IMR-90 (cell line): ENCODE results near the gene COL25A1. TPM values are rescaled to one million over a fixed set of nuclear protein-coding genes. Genes with fewer than 3 reads are reported as not detected.

Experiments used
- ATAC-seq: fragments of 200-7000 bp; cut with Tn5 transposase; 2 replicates; pipeline ENCODE4 v1.9.1; 2020; ENCODE audit warnings: low read depth, mild to moderate bottlenecking, moderate library complexity
- BruUV-seq: library from RNA; stranded (reverse); fragments of 400-500 nt; replicated peaks from 2 replicates; lab custom pipeline; 2021; lab: Mats Ljungman, UMichigan
- CTCF ChIA-PET: fragments of 300-600 bp; formaldehyde crosslinking; extraction: SDS; loops from one replicate; lab custom pipeline; 2021; ENCODE audit warnings: antibody characterized with exemption; lab: Yijun Ruan, JAX
- POLR2A ChIA-PET: fragments of 300-600 bp; sonication (Branson Sonifier 250); formaldehyde crosslinking; loops from one replicate; lab custom pipeline; 2022; ENCODE audit warnings: antibody characterized with exemption; ENCODE audit not compliant: unreplicated experiment; lab: Charles Lee
- DNase-seq: peaks from one replicate; pipeline ENCODE4 v3.0.0; 2013
- H2AFZ ChIP-seq: replicated peaks from 2 replicates; pipeline ENCODE3; 2013; ENCODE audit warnings: low read length, mild to moderate bottlenecking; ENCODE audit not compliant: poor library complexity
- H2AK5ac ChIP-seq: 2 replicates; pipeline ENCODE4 v1.6.1; 2013; ENCODE audit warnings: low read depth, low read length, inconsistent platforms
- H2AK9ac ChIP-seq: replicated peaks from 2 replicates; pipeline ENCODE3; 2013; ENCODE audit warnings: mild to moderate bottlenecking, low read depth, low read length, moderate library complexity; ENCODE audit not compliant: poor library complexity
- H2BK120ac ChIP-seq: 2 replicates; pipeline ENCODE4 v1.6.1; 2013; ENCODE audit warnings: low read depth, low read length, inconsistent platforms
- H2BK15ac ChIP-seq: 3 replicates; pipeline ENCODE4 v1.6.1; 2013; ENCODE audit warnings: low read depth, low read length, inconsistent platforms
- H2BK20ac ChIP-seq: 2 replicates; pipeline ENCODE4 v1.6.1; 2013; ENCODE audit warnings: low read depth, mild to moderate bottlenecking, inconsistent platforms, low read length, moderate library complexity
- H2BK5ac ChIP-seq: 2 replicates; pipeline ENCODE4 v1.6.1; 2013; ENCODE audit warnings: mild to moderate bottlenecking, low read depth, low read length, inconsistent platforms; ENCODE audit not compliant: poor library complexity, severe bottlenecking
- H3K14ac ChIP-seq: replicated peaks from 2 replicates; pipeline ENCODE4 v1.6.1; 2013; ENCODE audit warnings: low read depth, low read length, inconsistent platforms
- H3K18ac ChIP-seq: 2 replicates; pipeline ENCODE4 v1.6.1; 2013; ENCODE audit warnings: low read depth, low read length, control low read depth
- H3K23ac ChIP-seq: 2 replicates; pipeline ENCODE4 v1.6.1; 2013; ENCODE audit warnings: low read depth, low read length, inconsistent platforms
- H3K27ac ChIP-seq: 2 replicates; pipeline ENCODE4 v1.5.1; 2013; ENCODE audit warnings: mild to moderate bottlenecking, control low read depth, low read length; ENCODE audit not compliant: insufficient read depth
- H3K27me3 ChIP-seq: 2 replicates; pipeline ENCODE4 v1.6.1; 2013; ENCODE audit warnings: low read length; ENCODE audit not compliant: control insufficient read depth, insufficient read depth
- H3K36me3 ChIP-seq: 2 replicates; pipeline ENCODE4 v1.6.1; 2013; ENCODE audit warnings: low read length, mixed read lengths; ENCODE audit not compliant: control insufficient read depth, insufficient read depth
- H3K4ac ChIP-seq: 2 replicates; pipeline ENCODE4 v1.6.1; 2013; ENCODE audit warnings: low read depth, low read length, inconsistent platforms
- H3K4me1 ChIP-seq: 2 replicates; pipeline ENCODE4 v1.6.1; 2013; ENCODE audit warnings: low read length, mixed read lengths; ENCODE audit not compliant: control insufficient read depth, insufficient read depth
- H3K4me2 ChIP-seq: 2 replicates; pipeline ENCODE4 v1.6.1; 2013; ENCODE audit warnings: low read depth, mild to moderate bottlenecking, control low read depth, low read length, moderate library complexity
- H3K4me3 ChIP-seq: 2 replicates; pipeline ENCODE4 v1.5.1; 2013; ENCODE audit warnings: low read depth, mild to moderate bottlenecking, control low read depth, low read length, moderate library complexity; ENCODE audit not compliant: insufficient read depth
- H3K56ac ChIP-seq: 2 replicates; pipeline ENCODE4 v1.6.1; 2013; ENCODE audit warnings: low read length, inconsistent platforms; ENCODE audit not compliant: insufficient read depth; ENCODE audit errors: extremely low read depth
- H3K79me1 ChIP-seq, 2 experiments: 2 replicates each; pipeline ENCODE4 v1.6.1; 2013; ENCODE audit warnings: low read length in 2 of 2, inconsistent platforms in 1 of 2, low read depth in 1 of 2
- H3K9ac ChIP-seq: 2 replicates; pipeline ENCODE4 v1.6.1; 2013; ENCODE audit warnings: low read depth, low read length, control low read depth
- H3K9me1 ChIP-seq: 2 replicates; pipeline ENCODE4 v1.6.1; 2013; ENCODE audit warnings: low read length, inconsistent platforms; ENCODE audit not compliant: insufficient read depth
- H3K9me3 ChIP-seq: 2 replicates; pipeline ENCODE4 v1.6.1; 2013; ENCODE audit warnings: low read length; ENCODE audit not compliant: control insufficient read depth, insufficient read depth
- H4K20me1 ChIP-seq: 2 replicates; pipeline ENCODE4 v1.6.1; 2013; ENCODE audit warnings: low read length, inconsistent platforms; ENCODE audit not compliant: insufficient read depth
- H4K5ac ChIP-seq: 2 replicates; pipeline ENCODE4 v1.6.1; 2013; ENCODE audit warnings: mild to moderate bottlenecking, low read depth, low read length, control low read depth
- H4K8ac ChIP-seq, 2 experiments: 2 replicates each; pipeline ENCODE4 v1.6.1; 2013; ENCODE audit warnings: low read depth in 2 of 2, low read length in 2 of 2, control low read depth in 1 of 2, inconsistent platforms in 1 of 2
- H4K91ac ChIP-seq: 2 replicates; pipeline ENCODE4 v1.6.1; 2013; ENCODE audit warnings: low read depth, low read length, inconsistent platforms; ENCODE audit not compliant: insufficient read depth
- BHLHE40 ChIP-seq: fragments of 150-350 bp; IDR thresholded peaks from 2 replicates; pipeline ENCODE4 v1.6.1; 2016; ENCODE audit warnings: mild to moderate bottlenecking, low read depth, low read length
- CEBPB ChIP-seq: IDR thresholded peaks from 2 replicates; pipeline ENCODE4 v1.6.1; 2012; ENCODE audit warnings: low read depth, low read length, improper control_type of control experiment
- CHD1 ChIP-seq: IDR thresholded peaks from 2 replicates; pipeline ENCODE4 v1.6.1; 2012; ENCODE audit warnings: low read depth, low read length, improper control_type of control experiment
- CTCF ChIP-seq: conservative IDR thresholded peaks from 2 replicates; pipeline ENCODE4 v1.5.1; 2012; ENCODE audit warnings: mild to moderate bottlenecking, low read depth, low read length, improper control_type of control experiment
- ELK1 ChIP-seq: fragments of 150-350 bp; IDR thresholded peaks from 2 replicates; pipeline ENCODE4 v1.6.1; 2016; ENCODE audit warnings: low read depth, mild to moderate bottlenecking, low read length, moderate library complexity, borderline replicate concordance
- FOS ChIP-seq: fragments of 150-350 bp; IDR thresholded peaks from 2 replicates; pipeline ENCODE4 v1.6.1; 2016; ENCODE audit warnings: low read depth, low read length
- MAFK ChIP-seq: IDR thresholded peaks from 2 replicates; pipeline ENCODE4 v1.6.1; 2012; ENCODE audit warnings: low read depth, low read length, improper control_type of control experiment
- MAZ ChIP-seq: IDR thresholded peaks from 2 replicates; pipeline ENCODE4 v1.6.1; 2012; ENCODE audit warnings: low read depth, mild to moderate bottlenecking, low read length, improper control_type of control experiment, moderate library complexity, borderline replicate concordance
- MXI1 ChIP-seq: IDR thresholded peaks from 2 replicates; pipeline ENCODE4 v1.6.1; 2012; ENCODE audit warnings: low read depth, mild to moderate bottlenecking, low read length, moderate library complexity, borderline replicate concordance
- NFE2L2 ChIP-seq: fragments of 150-350 bp; IDR thresholded peaks from 2 replicates; pipeline ENCODE4 v1.6.1; 2016; ENCODE audit warnings: low read depth, mild to moderate bottlenecking, low read length
- POLR2A ChIP-seq: IDR thresholded peaks from 2 replicates; pipeline ENCODE4 v1.6.1; 2012; ENCODE audit warnings: mild to moderate bottlenecking, low read depth, low read length
- RAD21 ChIP-seq: IDR thresholded peaks from 2 replicates; pipeline ENCODE4 v1.6.1; 2012; ENCODE audit warnings: low read length, improper control_type of control experiment
- RCOR1 ChIP-seq: IDR thresholded peaks from 2 replicates; pipeline ENCODE4 v1.6.1; 2012; ENCODE audit warnings: mild to moderate bottlenecking, low read length, improper control_type of control experiment; ENCODE audit not compliant: insufficient replicate concordance
- RFX5 ChIP-seq: IDR thresholded peaks from 2 replicates; pipeline ENCODE4 v1.8.0; 2012; ENCODE audit warnings: low read depth, mild to moderate bottlenecking, low read length, moderate library complexity
- SMC3 ChIP-seq: fragments of 150-350 bp; IDR thresholded peaks from 2 replicates; pipeline ENCODE4 v1.6.1; 2016; ENCODE audit warnings: low read depth, mild to moderate bottlenecking, antibody characterized with exemption, low read length, moderate library complexity
- USF2 ChIP-seq: fragments of 150-350 bp; IDR thresholded peaks from 2 replicates; pipeline ENCODE4 v1.6.1; 2017; ENCODE audit warnings: mild to moderate bottlenecking, antibody characterized with exemption, low read length, low read depth
- WGBS, 2 experiments: methylation state at CpG; one replicate each; pipeline versions ENCODE4 v1.1.5 to v1.1.7; 2013; ENCODE audit warnings: missing lambda C conversion rate in 2 of 2; ENCODE audit not compliant: insufficient read length in 1 of 2; ENCODE audit errors: extremely low coverage in 2 of 2; 5-methylcytosine and 5-hydroxymethylcytosine counted together
- dilution Hi-C: fragments of 300-500 bp; cut with HindIII; formaldehyde crosslinking; loops from one replicate; pipeline ENCODE4 v1.14.3; 2018; ENCODE audit warnings: low sequenced_read_pairs; ENCODE audit not compliant: unreplicated experiment
- in situ Hi-C: fragments of 300-500 bp; cut with MboI; formaldehyde crosslinking; loops from 3 replicates; pipeline ENCODE4 v1.14.3; 2019; ENCODE audit warnings: low sequenced_read_pairs, inconsistent platforms, mixed read lengths
- intact Hi-C: fragments of 100-400 bp; cut with micrococcal nuclease; formaldehyde crosslinking; loops from 2 replicates; pipeline ENCODE4 v1.10.0; 2022
- polyA plus RNA-seq, 3 experiments: library from polyadenylated mRNA; depleted of rRNA; stranded (reverse); fragments of >200 nt; gene quantifications; 2 replicates each; pipeline ENCODE4 v1.2.3, GENCODE V29; 2012; ENCODE audit warnings: low replicate concordance in 1 of 3
- total RNA-seq: library from RNA; depleted of rRNA; stranded (reverse); fragments of >200 nt; gene quantifications from 2 replicates; pipeline ENCODE4 v1.2.3, GENCODE V29; 2012

COL25A1 gene
- total and polyA plus RNA-seq, 2 of the 4 experiments (the other 2 are of a cell fraction), result under 0.01 to 0.05 TPM

- ATAC-seq, result no peak
- Histone ChIP-seq H3K27me3 (peaks cover 2% of the 10 kb centered on the region), H2BK5ac (no peak overlapping the region), H3K4me1 (no peaks in the 10 kb centered on the region), H3K4me2 (no peak overlapping the region), H2BK15ac (no peak overlapping the region), H3K9me1 (no peaks in the 10 kb centered on the region), H3K4ac (no peak overlapping the region), H2AFZ (no peak overlapping the region), H4K8ac (no peak overlapping the region), H3K79me1 (no peaks in the 10 kb centered on the region), H2BK120ac (no peak overlapping the region), H3K9ac (no peak overlapping the region), H4K20me1 (no peaks in the 10 kb centered on the region), H2AK9ac (no peak overlapping the region), H3K4me3 (no peak overlapping the region), H3K14ac (no peak overlapping the region), H2AK5ac (no peak overlapping the region), H3K18ac (no peak overlapping the region), H3K56ac (no peak overlapping the region), H3K36me3 (no peaks in the 10 kb centered on the region), H3K23ac (no peak overlapping the region), H4K91ac (no peak overlapping the region), H2BK20ac (no peak overlapping the region), H3K27ac (no peak overlapping the region), H4K5ac (no peak overlapping the region), H3K9me3 (no peaks in the 10 kb centered on the region)
- intact Hi-C loops (no loop called here), dilution Hi-C loops (no loop called here), in situ Hi-C loops (no loop called here)
- CTCF ChIA-PET, result interaction anchor here (0.6 kb wide), 1 partner anchor 206 kb away, joined by 3 read pairs; no protein-coding TSS in a partner anchor
- no CpG with 5 or more reads among the region's 2 CpGs for WGBS, 2 experiments
- TF ChIP-seq POLR2A (no peak), USF2 (no peak), CEBPB (no peak), NFE2L2 (no peak), MXI1 (no peak), BHLHE40 (no peak), RAD21 (no peak), RCOR1 (no peak), CHD1 (no peak), FOS (no peak), MAZ (no peak), MAFK (no peak), ELK1 (no peak), RFX5 (no peak), SMC3 (no peak), CTCF (no peak)
- DNase-seq, result no peak
- POLR2A ChIA-PET, result no interaction called here
- BruUV-seq, result no TSS peak
These were observed 525.1 kb downstream of the COL25A1 start for GRCh38 chr4:108777388-108777787.
